ENCODE results near the gene ANKRD33B. TPM values are rescaled to one million over a fixed set of nuclear protein-coding genes. Genes with fewer than 3 reads are reported as not detected.

Gene ANKRD33B
- total and polyA plus RNA-seq, 9 of the 15 experiments (the other 6 are each of a cell fraction or from before 2014, with no cell fraction given) = 0.10 to 1.7 (median 0.40) TPM

DNA sequence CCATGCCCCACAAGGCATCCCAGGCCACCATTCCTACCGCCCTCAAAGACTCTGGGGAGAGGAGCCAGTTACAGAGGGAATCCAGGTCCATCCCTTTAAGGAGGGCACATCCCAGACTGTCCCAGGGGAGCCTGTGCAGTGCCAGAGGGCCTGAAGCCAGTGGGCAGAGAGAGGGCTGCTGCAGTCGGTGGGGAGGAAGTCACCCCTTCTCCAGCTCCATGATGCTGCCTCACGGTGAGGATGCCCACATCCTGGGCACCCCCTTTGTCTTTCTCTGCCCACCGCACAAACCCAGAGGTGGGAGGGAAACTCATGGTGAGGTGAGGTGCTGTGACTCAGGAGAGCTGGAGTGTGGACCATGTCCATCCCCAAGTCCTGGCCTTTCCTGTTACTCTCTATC, 26.2 kb upstream of the ANKRD33B start (continued):
- no peak for TF ChIP-seq ETS2 (tag; IDR thresholded peaks at IDR 0.05; ENCODE audit: borderline replicate concordance, poor library complexity, severe bottlenecking)
- TF ChIP-seq, protein P1, sequence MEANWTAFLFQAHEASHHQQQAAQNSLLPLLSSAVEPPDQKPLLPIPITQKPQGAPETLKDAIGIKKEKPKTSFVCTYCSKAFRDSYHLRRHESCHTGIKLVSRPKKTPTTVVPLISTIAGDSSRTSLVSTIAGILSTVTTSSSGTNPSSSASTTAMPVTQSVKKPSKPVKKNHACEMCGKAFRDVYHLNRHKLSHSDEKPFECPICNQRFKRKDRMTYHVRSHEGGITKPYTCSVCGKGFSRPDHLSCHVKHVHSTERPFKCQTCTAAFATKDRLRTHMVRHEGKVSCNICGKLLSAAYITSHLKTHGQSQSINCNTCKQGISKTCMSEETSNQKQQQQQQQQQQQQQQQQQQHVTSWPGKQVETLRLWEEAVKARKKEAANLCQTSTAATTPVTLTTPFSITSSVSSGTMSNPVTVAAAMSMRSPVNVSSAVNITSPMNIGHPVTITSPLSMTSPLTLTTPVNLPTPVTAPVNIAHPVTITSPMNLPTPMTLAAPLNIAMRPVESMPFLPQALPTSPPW (CRISPR knock-in tag; IDR thresholded peaks at IDR 0.05) = no peak
- TF ChIP-seq, protein P2, sequence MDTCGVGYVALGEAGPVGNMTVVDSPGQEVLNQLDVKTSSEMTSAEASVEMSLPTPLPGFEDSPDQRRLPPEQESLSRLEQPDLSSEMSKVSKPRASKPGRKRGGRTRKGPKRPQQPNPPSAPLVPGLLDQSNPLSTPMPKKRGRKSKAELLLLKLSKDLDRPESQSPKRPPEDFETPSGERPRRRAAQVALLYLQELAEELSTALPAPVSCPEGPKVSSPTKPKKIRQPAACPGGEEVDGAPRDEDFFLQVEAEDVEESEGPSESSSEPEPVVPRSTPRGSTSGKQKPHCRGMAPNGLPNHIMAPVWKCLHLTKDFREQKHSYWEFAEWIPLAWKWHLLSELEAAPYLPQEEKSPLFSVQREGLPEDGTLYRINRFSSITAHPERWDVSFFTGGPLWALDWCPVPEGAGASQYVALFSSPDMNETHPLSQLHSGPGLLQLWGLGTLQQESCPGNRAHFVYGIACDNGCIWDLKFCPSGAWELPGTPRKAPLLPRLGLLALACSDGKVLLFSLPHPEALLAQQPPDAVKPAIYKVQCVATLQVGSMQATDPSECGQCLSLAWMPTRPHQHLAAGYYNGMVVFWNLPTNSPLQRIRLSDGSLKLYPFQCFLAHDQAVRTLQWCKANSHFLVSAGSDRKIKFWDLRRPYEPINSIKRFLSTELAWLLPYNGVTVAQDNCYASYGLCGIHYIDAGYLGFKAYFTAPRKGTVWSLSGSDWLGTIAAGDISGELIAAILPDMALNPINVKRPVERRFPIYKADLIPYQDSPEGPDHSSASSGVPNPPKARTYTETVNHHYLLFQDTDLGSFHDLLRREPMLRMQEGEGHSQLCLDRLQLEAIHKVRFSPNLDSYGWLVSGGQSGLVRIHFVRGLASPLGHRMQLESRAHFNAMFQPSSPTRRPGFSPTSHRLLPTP (IDR thresholded peaks at IDR 0.05; ENCODE audit: borderline replicate concordance, extremely low read depth, insufficient read length) = no peak
- no peak for TF ChIP-seq ZNF76 (CRISPR knock-in tag; IDR thresholded peaks at IDR 0.05; ENCODE audit: borderline replicate concordance)
- TF ChIP-seq POLR2AphosphoS2 (IDR thresholded peaks at IDR 0.05; ENCODE audit: low read length) = no peak

Measured in K562 (cell line).